HEK293T (cell line): ENCODE results near the gene EDIL3.

Experiments used
- CTCF ChIA-PET: fragments of 350-600 bp; formaldehyde crosslinking; extraction: SDS; loops from one replicate; lab custom pipeline; 2021; ENCODE audit warnings: antibody characterized with exemption, inconsistent platforms; lab: Yijun Ruan, JAX
- POLR2A ChIA-PET: fragments of 350-600 bp; formaldehyde crosslinking; extraction: SDS; loops from one replicate; lab custom pipeline; 2020; ENCODE audit warnings: antibody characterized with exemption, inconsistent platforms; lab: Yijun Ruan, JAX
- DNase-seq: peaks from one replicate; pipeline ENCODE4 v3.0.0; 2012; ENCODE audit warnings: mixed read lengths; ENCODE audit errors: extremely low spot score
- ARNT ChIP-seq: fragments of 450-650 bp; IDR thresholded peaks from 2 replicates; pipeline ENCODE4 v1.6.1; 2017; ENCODE audit warnings: mild to moderate bottlenecking
- BHLHE40 ChIP-seq: fragments of 450-650 bp; IDR thresholded peaks from 2 replicates; pipeline ENCODE4 v1.6.1; 2016; ENCODE audit warnings: mild to moderate bottlenecking, moderate library complexity, borderline replicate concordance
- CTBP1 ChIP-seq: fragments of 450-650 bp; IDR thresholded peaks from 2 replicates; pipeline ENCODE4 v1.6.1; 2016; ENCODE audit warnings: borderline replicate concordance
- ELF4 ChIP-seq: fragments of 450-650 bp; IDR thresholded peaks from 2 replicates; pipeline ENCODE4 v1.6.1; 2017; ENCODE audit warnings: antibody characterized with exemption
- FOXA1 ChIP-seq: fragments of 450-650 bp; IDR thresholded peaks from 2 replicates; pipeline ENCODE4 v1.6.1; 2016; ENCODE audit warnings: mild to moderate bottlenecking
- FOXK2 ChIP-seq: fragments of 450-650 bp; IDR thresholded peaks from 2 replicates; pipeline ENCODE4 v1.6.1; 2016; ENCODE audit warnings: mild to moderate bottlenecking
- FOXM1 ChIP-seq: fragments of 450-650 bp; IDR thresholded peaks from 2 replicates; pipeline ENCODE4 v1.6.1; 2017; ENCODE audit warnings: mild to moderate bottlenecking, borderline replicate concordance
- HDGF ChIP-seq: fragments of 450-650 bp; IDR thresholded peaks from 2 replicates; pipeline ENCODE4 v1.6.1; 2017; ENCODE audit warnings: antibody characterized with exemption, borderline replicate concordance
- L3MBTL2 ChIP-seq: fragments of 450-650 bp; conservative IDR thresholded peaks from 2 replicates; pipeline ENCODE4 v1.6.1; 2016; ENCODE audit warnings: mild to moderate bottlenecking
- LEF1 ChIP-seq: fragments of 450-650 bp; IDR thresholded peaks from 2 replicates; pipeline ENCODE4 v1.6.1; 2017; ENCODE audit warnings: mild to moderate bottlenecking, borderline replicate concordance
- NFRKB ChIP-seq: fragments of 450-650 bp; IDR thresholded peaks from 2 replicates; pipeline ENCODE4 v1.6.1; 2016; ENCODE audit warnings: mild to moderate bottlenecking, moderate library complexity
- PKNOX1 ChIP-seq: fragments of 450-650 bp; IDR thresholded peaks from 2 replicates; pipeline ENCODE4 v1.6.1; 2016
- SP1 ChIP-seq: fragments of 450-650 bp; IDR thresholded peaks from 2 replicates; pipeline ENCODE4 v1.6.1; 2017
- SUZ12 ChIP-seq: fragments of 450-650 bp; IDR thresholded peaks from 2 replicates; pipeline ENCODE4 v1.6.1; 2016; ENCODE audit warnings: mild to moderate bottlenecking
- TARDBP ChIP-seq: fragments of 450-650 bp; IDR thresholded peaks from 2 replicates; pipeline ENCODE4 v1.6.1; 2016
- ZNF384 ChIP-seq: fragments of 450-650 bp; IDR thresholded peaks from 2 replicates; pipeline ENCODE4 v1.6.1; 2016

EDIL3 gene

GRCh38 chr5:84392836-84393235 is 8.2 kb upstream of the EDIL3 start:
- TF ChIP-seq PKNOX1 (no peak), BHLHE40 (no peak), FOXA1 (no peak), ARNT (no peak), SUZ12 (no peak), ZNF384 (no peak), SP1 (no peak), CTBP1 (no peak), ELF4 (no peak), TARDBP (no peak), L3MBTL2 (no peak), FOXK2 (no peak), FOXM1 (no peak), LEF1 (no peak), NFRKB (no peak), HDGF (no peak)
- CTCF ChIA-PET, result no interaction called here

GRCh38 chr5:84385705-84386104 is 1.0 kb upstream of the EDIL3 start:
- ChIA-PET CTCF (no interaction called here), POLR2A (no interaction called here)
- DNase-seq, result no peak
- TF ChIP-seq SUZ12 (no peak), BHLHE40 (no peak), TARDBP (no peak), ZNF384 (no peak), L3MBTL2 (no peak), ELF4 (no peak), SP1 (no peak), CTBP1 (no peak), LEF1 (no peak), PKNOX1 (no peak), NFRKB (no peak), FOXM1 (no peak)

More at GRCh38 chr5:84392836-84393235, 8.2 kb upstream of the EDIL3 start:
- no peak for DNase-seq
- POLR2A ChIA-PET, result no interaction called here

- DNase-seq, result peak; percentile 30
- TF ChIP-seq HDGF (no peak), L3MBTL2 (peak; percentile 76)
Observed at GRCh38 chr5:84383816-84384603, 670 bp downstream of the EDIL3 start.

GRCh38 chr5:84383296-84383815 is 1.3 kb downstream of the EDIL3 start:
- DNase-seq, result no peak
- ChIA-PET POLR2A (interaction anchor here (1.0 kb wide), 1 partner anchor 53 kb away, joined by 3 read pairs; no protein-coding TSS in a partner anchor), CTCF (interaction anchor here (0.6 kb wide), 1 partner anchor 342 kb away, joined by 4 read pairs; no protein-coding TSS in a partner anchor)
- TF ChIP-seq BHLHE40 (no peak), PKNOX1 (no peak), FOXM1 (no peak), ZNF384 (no peak)

More at GRCh38 chr5:84383816-84384603, 670 bp downstream of the EDIL3 start:
- POLR2A ChIA-PET, result no interaction called here
- CTCF ChIA-PET, result interaction anchor here (0.6 kb wide), 1 partner anchor 443 kb away, joined by 4 read pairs; no protein-coding TSS in a partner anchor

GRCh38 chr5:84382363-84383295 is 2.1 kb downstream of the EDIL3 start:
- TF ChIP-seq L3MBTL2 (0 out of 2 replicates have a peak, but pooled peaks have one; percentile 17), TARDBP (no peak)
- DNase-seq, result peak; percentile 45
- ChIA-PET CTCF (interaction anchor here (0.6 kb wide), 1 partner anchor 341 kb away, joined by 4 read pairs; no protein-coding TSS in a partner anchor), POLR2A (interaction anchor here (1.0 kb wide), 1 partner anchor 53 kb away, joined by 3 read pairs; no protein-coding TSS in a partner anchor)
